NCI-H128 (cell line): ENCODE data around the gene AMDHD2.

Experiments
- DNase-seq: peaks from one replicate; lab custom pipeline; 2025; ENCODE audit not compliant: unreplicated experiment; lab: John Stamatoyannopoulos, UW

AMDHD2 gene

GRCh38 chr16:2482708-2483534 is 37.2 kb upstream of the AMDHD2 start:
- no peak for DNase-seq

- no peak for DNase-seq
These were observed 36.0 kb upstream of the AMDHD2 start for GRCh38 chr16:2483939-2484897.

GRCh38 chr16:2484898-2485508 is 35.2 kb upstream of the AMDHD2 start:
- DNase-seq, result no peak

- DNase-seq, result no peak
These were observed 34.2 kb upstream of the AMDHD2 start for GRCh38 chr16:2485811-2486507.

- no peak for DNase-seq
These were observed 33.3 kb upstream of the AMDHD2 start for GRCh38 chr16:2486645-2487516.

GRCh38 chr16:2487517-2487842 is 32.7 kb upstream of the AMDHD2 start:
- no peak for DNase-seq

GRCh38 chr16:2487903-2488531 is 32.2 kb upstream of the AMDHD2 start:
- DNase-seq, result no peak

GRCh38 chr16:2489581-2489980 is 30.6 kb upstream of the AMDHD2 start:
- DNase-seq, result no peak

GRCh38 chr16:2490190-2491105 is 29.7 kb upstream of the AMDHD2 start:
- DNase-seq, result peak; percentile 43

GRCh38 chr16:2492292-2492691 is 27.9 kb upstream of the AMDHD2 start:
- no peak for DNase-seq

- DNase-seq, result no peak
These were observed 26.6 kb upstream of the AMDHD2 start for GRCh38 chr16:2493605-2494004.

- no peak for DNase-seq
These were observed 25.6 kb upstream of the AMDHD2 start for GRCh38 chr16:2494616-2495015.

- DNase-seq, result no peak
These were observed 25.1 kb upstream of the AMDHD2 start for GRCh38 chr16:2495041-2495440.

- DNase-seq, result no peak
These were observed 23.7 kb upstream of the AMDHD2 start for GRCh38 chr16:2496223-2497115.

- no peak for DNase-seq
These were observed 23.0 kb upstream of the AMDHD2 start for GRCh38 chr16:2497116-2497630.

GRCh38 chr16:2497695-2498484 is 22.3 kb upstream of the AMDHD2 start:
- no peak for DNase-seq
